K562 treated with DMSO at 1 percent for 12 hours (cell line): ENCODE data around the gene BBS9. TPM values are rescaled to one million over a fixed set of nuclear protein-coding genes. Genes with fewer than 3 reads are reported as not detected.

ENCODE experiments used
- total RNA-seq: library from RNA; unstranded; fragments of 300-600 nt; gene quantifications from 2 replicates; pipeline ENCODE4 v1.2.3, GENCODE V29; 2022; ENCODE audit not compliant: insufficient read depth

The BBS9 gene
- 1.7 and 2.5 TPM in 2 replicates for total RNA-seq

DNA sequence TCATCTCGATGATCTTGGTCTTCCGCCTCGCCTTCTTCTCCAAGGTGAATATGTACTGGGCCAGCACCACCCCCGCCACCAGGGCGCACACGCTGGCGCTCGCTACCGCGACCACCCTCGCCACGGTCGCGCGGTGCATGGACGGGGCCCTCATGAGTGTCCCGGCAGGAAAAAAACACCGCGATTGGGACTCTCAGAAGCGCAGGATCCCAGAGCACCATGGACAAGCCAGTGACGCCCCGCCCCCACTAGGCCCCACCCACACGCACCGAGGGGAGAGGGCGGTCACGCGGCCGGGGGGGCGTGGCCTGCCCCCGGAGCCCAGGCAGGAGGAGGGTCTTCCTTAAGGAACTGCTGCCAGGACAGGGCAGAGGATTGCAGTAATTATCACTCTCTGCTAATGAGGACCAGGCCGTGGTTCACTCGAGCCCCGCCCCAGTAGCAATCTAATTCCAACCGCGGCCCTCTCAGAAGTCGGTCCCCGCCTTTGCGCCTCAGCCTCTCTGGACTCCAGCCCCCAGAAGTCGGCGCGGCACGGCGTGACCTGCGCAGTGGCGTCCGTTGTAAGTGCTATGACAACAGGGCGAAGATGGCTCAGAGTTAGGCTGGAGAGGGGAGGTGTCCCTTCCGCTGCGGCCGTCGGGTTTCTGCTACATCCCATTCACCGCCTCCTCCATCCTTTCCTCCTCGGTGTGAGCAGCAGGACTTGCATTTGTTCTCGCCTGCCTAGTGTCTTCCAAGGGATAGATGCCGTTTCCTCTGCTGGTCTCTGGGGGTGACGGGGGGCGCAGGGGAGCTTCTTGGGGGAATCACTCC is at the start of gene BBS9:
Gene BBS9 (plus strand): TSS at position 575 of the 816 bp plus-strand sequence. CDS start 16,689 bp downstream, outside the sequence.

DNA sequence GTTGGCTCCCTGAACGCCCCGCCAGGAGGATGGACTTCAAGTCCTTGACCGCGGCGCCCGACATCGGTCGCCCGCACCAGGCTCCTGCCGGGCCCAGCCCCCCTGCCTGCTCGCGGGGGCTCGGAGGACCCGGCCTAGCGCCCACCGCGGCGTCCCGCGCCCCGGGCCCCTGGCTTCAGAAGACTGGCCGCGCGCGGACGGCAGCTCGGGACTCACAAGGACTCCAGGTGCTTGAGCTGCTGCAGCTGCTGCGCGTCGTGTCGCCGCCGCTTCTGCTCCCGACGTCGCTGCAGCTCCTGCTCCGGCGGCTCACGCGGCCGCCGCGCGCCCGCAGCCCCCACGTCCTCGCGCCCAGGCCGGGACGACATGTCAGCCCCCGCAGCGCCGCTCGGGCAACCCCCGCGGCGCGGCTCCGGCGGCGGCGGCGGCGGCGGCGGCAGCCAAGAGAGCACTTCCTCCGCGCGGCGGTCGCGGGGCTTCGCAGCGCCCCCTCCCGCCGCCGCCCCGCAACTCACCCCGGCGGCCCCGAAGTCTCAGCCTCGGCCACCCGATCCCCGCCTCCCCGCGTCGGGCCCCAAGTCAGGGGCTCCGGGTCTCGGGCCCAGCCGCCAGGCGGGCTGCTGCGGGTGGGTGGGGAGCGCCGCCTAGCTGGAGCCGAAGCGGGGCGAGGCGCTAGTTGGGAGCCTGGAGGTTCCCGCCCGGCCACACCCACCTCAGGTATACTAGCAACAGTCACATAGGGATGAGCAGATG is 20.2 kb upstream of the BBS9 start, which contains the start of gene RP9:
Gene RP9 (minus strand): TSS at position 400 of the 753 bp plus-strand sequence. CDS start 32 bp downstream, at position 368.

Other genes starting within 250 kb of the BBS9 start
- gene KBTBD2, start 237.8 kb upstream of the BBS9 start, total RNA-seq, result 14.7 and 33.8 TPM in 2 replicates
- 26.3 and 47.8 TPM in 2 replicates for gene FKBP9, start 172.1 kb upstream of the BBS9 start, total RNA-seq
- 10.2 and 23.5 TPM in 2 replicates for gene NT5C3A, start 66.8 kb upstream of the BBS9 start, total RNA-seq
- gene RP9, start 20.2 kb upstream of the BBS9 start, total RNA-seq, result 21.9 and 23.8 TPM in 2 replicates